Measurements from ENCODE around the gene KDM3A.

DNA sequence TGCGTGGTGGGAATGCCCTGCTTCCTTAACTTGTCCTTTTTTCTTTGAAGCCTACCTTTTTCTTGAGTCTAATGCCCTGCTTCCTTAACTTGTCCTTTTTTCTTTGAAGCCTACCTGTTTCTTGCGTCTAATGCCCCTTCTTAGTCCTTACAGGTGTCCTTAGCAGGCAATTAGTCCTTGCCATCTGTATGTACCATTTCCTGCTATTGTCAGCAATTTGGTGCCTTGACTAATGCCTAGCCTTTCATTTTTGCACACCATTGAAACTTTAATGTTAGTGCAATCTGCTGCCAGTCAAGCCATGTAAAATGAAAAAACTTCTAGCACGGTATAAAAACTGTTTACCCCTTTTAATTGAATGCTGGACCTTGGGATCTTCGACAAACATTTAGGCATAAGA is 4.3 kb downstream of the KDM3A start:
- TF ChIP-seq, protein P1, sequence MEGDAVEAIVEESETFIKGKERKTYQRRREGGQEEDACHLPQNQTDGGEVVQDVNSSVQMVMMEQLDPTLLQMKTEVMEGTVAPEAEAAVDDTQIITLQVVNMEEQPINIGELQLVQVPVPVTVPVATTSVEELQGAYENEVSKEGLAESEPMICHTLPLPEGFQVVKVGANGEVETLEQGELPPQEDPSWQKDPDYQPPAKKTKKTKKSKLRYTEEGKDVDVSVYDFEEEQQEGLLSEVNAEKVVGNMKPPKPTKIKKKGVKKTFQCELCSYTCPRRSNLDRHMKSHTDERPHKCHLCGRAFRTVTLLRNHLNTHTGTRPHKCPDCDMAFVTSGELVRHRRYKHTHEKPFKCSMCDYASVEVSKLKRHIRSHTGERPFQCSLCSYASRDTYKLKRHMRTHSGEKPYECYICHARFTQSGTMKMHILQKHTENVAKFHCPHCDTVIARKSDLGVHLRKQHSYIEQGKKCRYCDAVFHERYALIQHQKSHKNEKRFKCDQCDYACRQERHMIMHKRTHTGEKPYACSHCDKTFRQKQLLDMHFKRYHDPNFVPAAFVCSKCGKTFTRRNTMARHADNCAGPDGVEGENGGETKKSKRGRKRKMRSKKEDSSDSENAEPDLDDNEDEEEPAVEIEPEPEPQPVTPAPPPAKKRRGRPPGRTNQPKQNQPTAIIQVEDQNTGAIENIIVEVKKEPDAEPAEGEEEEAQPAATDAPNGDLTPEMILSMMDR (IDR thresholded peaks at IDR 0.05): no peak
- TF ChIP-seq EP300 (IDR thresholded peaks at IDR 0.05): no peak
- no peak for TF ChIP-seq POLR2A (IDR thresholded peaks at IDR 0.05; ENCODE audit: low read depth)
- TF ChIP-seq POLR2AphosphoS5 (IDR thresholded peaks at IDR 0.05): no peak
